HG02623 (cell line): Measurements from ENCODE around the gene CCSER1.
"Not testable (repeated sequence)": the region's sequence is repeated elsewhere in the genome, so short reads cannot be mapped to it uniquely, and the experiment has no call there.

Experiments used
- ATAC-seq: cut with Tn5 transposase; IDR thresholded peaks from one replicate; pipeline ENCODE4 v1.9.1; 2021; ENCODE audit warnings: moderate library complexity; ENCODE audit not compliant: unreplicated experiment

Gene CCSER1

DNA sequence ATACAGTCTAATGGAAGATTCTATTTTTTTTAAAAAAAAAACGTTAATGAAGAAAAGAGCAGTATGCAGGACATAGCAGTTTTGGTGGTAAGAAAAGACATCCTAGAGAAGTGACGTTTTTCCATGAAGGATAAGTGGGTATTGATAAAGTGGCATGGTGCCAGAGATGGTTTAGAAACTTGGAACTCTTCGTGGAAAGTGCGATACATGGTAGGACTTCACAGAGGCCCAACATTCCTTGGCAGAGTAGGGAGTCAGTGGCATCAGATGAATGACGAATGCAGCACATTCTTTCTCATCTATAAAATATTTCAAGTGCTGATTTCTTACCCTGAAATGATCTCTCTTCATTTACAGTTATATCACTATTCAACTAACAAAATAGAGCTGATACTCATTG, 298.7 kb downstream of the CCSER1 start:
- no peak for ATAC-seq

DNA sequence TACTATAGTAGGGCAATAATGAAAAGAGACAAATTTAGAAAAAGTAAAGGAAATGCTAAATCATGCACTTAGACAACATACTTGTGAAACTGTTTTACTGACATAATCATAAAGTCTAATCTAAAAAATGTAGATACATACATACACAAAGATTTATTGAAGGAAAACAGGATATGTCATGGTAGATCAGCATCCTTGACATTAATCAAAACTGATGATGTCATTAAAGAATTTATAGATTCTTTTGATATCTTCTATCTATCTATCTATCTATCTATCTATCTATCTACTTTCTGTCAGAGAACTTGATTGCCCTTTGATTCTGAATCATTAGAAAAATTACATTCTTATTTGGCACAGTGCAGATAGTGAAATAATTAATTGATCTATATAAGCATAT, 311.3 kb downstream of the CCSER1 start:
- ATAC-seq = no peak

DNA sequence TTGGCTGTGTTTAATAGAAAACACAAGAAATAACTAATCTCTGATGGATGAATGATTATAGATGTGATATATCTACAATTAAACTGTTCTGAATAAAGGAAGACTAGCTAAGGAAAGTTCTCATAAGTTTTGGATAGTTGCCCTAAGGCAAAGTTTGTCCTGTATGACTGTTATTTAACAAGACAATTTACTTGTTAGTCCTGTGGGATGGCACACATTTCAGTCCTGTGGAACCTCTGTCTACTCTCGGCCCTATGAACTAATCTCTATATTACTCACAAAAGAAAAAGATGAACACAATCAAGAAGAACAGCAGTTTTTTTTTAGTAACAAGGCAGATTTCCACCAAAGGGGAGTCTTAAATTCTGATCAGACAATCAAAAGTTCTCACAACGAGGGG, 314.6 kb downstream of the CCSER1 start:
- no peak for ATAC-seq

DNA sequence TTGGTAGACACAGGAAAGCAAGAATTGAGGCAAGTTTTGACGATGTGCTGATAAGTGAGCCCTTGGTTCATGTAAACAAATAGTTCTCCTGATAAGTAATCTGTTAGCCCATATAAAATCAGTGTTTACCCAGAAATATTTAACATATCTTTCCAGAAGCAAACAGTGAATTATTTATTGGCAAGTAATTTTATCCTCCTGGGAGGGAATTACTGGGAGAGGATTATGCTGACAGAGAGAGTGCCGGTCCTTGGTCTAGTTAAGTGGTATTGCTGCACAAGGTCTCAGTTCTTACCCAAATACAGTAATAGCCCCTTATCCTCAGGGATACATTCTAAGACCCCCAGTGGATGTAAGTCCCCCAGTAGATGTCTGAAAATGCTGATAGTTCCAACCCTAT, 315.4 kb downstream of the CCSER1 start:
- ATAC-seq = no peak

DNA sequence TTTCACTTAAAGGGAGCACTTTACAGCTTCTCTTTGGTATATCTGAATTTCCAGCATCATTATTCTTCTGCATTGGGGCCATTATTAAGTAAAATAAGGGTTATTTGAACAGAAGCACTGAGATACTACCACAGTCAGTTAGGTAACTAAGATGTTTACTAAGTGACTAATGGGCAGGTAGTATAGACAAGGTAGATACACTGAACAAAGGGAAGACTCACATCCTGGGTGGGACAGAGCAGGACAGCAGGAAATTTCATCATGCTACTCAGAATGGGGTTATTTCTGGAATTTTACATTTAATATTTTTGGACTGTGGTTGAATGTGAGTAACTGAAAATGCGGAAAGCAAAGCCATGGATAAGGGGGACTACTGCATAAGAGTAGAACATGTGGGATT, 316.0 kb downstream of the CCSER1 start:
- ATAC-seq = no peak

DNA sequence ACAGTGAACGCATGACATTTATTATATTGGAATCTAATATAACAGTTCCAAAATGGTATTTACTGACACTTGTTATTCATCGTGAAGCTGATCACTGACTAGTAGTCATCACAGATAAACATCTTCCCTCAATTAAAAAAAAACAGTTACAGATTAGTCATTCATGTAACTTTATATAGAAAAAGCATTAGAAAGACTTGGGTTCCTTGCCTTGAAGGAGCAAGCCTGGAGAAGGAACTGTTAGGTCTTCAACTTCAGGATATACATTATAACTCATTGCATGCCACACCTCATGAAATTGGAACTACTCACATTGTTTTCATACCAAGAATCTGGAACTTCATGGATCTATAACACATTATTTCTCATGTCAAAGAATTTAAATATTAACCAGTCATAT, 317.7 kb downstream of the CCSER1 start:
- no peak for ATAC-seq

DNA sequence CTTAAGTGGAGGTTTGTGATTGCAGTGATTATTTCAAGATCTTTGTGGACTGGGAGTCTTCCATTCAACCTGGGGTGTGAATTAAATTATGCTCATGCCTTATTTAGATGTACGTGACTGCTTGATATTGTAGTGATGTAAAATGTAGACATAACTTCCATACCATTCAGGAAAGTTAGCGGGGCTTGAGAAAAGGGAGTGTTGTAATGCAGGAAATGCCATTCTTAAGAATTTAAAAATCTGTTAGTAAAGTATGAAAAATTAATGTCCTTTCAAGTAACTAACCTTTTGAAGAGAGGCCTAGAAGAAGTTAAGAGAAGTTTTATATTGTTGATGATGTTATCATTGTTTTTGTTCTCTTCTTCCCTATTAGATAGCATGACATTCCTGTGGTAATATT, 318.2 kb downstream of the CCSER1 start:
- no peak for ATAC-seq

DNA sequence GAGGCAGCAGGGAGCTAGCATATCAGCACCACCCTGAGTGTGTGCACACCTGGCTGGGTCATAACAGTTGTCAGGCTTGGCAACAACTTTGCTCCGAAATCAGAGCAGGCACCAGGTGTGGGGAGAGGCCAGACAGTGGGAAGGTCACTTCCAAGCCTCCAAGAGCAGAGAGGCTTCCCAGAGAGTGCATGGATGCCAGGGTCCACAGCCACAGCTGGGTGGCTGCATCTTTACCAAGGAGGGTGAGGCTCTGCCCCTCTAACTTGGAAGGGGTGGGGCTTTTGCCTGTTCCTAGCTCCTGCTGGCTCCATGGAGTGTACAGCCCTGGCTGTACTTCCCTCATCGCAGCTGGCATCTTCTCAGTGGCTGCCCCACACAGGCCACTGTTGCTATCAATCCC, 322.4 kb downstream of the CCSER1 start:
- ATAC-seq = no peak

DNA sequence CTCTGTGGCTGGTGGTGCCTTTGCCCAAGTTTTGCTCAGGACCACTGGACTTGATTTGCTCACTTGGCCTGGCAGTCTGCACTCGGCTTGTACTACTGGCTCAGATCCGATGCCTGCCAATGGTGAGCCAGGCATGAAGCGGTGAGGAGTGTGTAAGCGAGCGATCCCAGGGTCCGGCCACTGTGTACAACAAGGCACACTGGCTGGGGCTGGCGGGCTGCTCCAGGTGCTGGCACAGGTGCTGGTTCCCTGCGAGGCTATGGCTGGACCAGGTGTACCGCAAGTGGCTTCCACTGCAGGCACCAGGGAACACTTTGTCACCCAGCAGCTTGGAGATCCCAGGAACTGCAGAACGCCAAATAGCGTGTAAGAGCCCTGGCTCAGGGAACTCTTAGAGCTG, 329.7 kb downstream of the CCSER1 start:
- ATAC-seq = no peak

DNA sequence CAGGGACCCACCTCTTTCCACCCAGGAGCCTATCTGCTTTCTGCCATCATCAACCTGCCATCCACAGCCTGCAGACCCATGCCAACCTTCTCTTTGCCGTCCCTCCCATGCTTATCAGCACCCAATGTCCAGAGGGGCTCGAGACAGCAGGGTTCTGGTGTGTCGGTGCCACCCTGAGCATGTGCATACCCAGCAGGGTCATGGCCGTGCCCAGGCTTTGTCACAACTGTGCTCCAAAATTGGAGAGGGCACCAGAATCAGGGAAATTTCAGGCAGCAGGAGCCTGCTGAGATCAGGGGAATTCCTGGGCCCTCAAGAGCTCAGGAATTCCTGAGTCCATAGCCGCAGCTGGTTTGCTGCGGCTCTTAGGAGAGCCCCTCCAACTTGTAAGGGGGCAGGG, 330.6 kb downstream of the CCSER1 start:
- ATAC-seq = no peak

DNA sequence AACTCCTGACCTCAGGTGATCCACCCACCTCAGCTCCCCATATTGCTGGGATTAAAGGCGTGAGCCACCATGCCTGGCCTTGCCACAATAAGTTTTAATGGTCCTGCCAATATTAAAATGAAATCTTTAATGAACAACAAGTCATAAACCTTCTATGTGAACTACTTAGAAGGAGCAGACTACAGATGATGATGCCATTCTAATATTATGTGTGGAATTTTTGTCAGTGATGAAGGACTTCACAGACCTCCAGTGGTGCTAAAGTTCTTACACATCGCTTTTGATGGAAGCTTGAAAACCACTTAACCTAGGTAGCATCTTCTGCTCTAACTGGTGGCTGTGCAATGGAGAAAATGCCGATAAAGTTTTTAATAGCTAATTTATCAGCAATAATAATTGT, 331.4 kb downstream of the CCSER1 start:
- no peak for ATAC-seq

DNA sequence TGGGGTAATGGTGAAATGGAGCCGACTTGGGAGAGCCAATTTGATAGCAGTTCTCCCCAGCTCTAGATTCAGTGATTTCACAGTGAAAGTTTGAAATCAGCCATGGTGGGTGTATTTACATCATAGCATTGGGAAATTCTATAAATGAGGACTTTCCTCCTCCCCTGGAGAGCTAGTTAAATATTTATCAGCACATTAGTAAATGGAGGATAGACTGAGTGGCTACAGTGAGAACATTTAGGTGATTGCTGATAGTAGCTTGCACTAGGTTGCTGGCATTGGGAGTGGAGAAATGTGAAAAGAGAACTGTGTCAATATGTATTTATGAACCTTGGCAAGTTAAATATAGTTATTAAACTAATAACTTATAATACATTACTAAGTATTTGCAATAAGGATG, 347.3 kb downstream of the CCSER1 start:
- ATAC-seq = no peak

DNA sequence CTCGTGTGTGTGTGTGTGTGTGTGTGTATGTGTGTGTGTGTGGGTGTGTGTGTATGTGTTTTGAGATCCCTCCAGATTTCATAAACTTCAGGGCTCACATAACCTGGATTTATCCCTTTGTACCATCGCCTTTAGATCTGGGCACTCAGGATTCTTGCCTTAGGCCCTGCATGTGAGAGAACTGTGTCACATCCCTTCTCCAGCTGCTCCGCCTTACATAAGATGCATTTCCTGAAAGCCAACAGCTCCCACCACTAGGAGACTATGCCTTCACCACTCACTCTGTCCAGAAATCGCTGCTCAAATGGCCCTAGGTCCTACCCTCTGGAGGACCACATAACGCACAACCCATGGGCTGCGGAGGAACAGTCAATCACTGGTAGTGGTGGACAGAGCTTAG, 348.8 kb downstream of the CCSER1 start:
- no peak for ATAC-seq

DNA sequence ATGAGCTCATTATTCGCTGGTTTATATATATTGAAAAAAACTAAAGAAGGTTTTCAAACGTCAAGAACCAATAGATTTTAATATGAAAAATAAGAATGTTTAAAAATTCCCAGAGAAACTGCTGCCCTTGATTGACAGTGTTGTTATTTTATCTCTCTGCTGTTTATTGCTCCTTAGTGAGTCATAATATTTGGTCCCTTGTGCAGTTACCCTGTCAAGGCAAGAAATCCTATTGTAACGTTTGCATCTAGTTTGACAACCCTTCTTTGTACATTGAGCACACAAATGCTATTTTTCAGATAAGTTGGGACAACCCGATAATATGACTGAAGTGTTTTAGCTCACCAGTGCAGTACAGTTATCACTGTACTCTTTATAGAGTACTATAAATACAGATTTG, 349.4 kb downstream of the CCSER1 start:
- ATAC-seq = no peak

DNA sequence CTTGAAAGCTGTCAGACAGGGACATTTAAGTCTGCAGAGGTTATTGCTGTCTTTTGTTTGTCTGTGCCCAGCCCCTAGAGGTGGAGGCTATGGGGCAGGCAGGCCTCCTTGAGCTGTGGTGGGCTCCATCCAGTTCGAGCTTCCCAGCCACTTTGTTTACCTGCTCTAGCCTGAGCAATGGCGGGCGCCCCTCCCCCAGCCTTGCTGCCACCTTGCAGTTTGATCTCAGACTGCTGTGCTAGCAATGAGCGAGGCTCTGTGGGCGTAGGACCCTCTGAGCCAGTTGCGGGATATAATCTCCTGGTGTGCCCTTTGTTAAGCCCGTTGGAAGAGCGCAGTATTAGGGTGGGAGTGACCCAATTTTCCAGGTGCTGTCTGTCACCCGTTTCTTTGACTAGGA, 357.7 kb downstream of the CCSER1 start:
- not testable (repeated sequence) for ATAC-seq

DNA sequence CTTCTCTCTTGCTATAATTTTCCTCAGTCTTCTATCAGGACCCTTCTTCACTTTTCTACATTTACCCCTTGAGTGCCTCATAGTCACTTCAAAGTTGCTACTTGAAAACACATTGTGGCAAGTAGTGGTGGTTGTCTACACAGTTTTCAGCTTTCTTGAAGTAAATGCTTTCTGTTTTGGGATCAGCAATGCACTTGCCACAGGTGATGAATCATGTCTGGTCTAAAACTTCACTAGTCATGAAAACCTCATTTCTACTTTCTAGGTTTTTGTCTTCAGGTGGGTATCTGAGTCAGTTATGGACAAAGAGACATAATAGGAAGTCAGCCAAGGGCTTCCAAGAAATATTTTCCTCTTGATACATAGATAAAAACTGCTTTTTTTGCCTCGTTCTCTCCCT, 359.2 kb downstream of the CCSER1 start:
- ATAC-seq = no peak

DNA sequence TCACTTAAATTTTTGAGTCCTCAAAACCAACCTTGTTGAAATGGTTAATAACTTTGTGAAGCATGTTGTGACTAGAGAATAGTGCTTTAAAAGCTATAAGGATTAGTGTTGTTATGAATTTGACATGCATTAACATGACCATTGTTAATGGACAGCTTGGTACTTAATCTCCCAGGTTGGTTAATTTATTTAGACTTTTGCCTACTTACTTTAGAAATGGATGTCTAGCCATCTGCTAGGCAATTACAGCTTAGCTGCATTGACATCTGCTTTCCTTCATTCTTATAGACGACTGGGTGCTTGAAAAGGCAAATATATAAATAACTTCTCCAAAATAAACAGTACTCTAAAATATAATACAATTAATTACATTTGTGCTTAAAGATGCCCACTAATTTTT, 368.0 kb downstream of the CCSER1 start:
- no peak for ATAC-seq

DNA sequence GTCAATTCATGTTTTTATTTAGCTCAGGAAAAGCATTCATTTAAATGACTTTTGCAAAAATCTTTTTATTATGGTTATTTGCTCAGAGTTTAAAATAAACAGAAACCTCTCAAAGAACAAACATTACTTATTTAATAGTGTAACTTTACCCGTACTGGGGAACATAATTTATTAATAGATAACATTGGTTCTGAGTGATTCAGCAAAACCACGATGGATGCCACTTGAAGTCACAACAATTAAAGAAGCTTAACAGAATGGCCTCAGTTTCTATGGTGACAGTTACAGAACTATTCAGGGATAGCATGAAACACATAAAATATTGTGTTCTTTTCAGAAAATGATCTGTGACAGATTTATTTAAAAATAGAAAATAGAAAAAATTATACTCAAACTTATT, 368.7 kb downstream of the CCSER1 start:
- ATAC-seq = no peak

DNA sequence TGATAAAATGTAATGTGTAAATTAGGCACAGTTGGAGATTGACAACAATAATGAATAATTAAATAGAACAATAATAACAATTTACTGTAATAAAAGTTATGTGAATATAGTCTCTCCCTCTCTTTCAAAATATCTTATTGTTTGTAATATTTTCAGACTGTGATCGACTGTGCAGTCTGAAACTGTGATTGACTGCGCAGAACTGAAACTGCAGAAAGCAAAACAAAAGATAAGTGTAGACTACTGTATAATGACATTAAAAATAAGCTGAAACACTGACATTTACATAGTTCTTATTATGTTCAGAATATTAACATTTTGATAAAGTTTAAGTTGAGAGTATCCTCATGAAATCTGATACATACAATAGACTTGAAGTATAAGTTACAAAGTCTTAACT, 371.0 kb downstream of the CCSER1 start:
- ATAC-seq = no peak

DNA sequence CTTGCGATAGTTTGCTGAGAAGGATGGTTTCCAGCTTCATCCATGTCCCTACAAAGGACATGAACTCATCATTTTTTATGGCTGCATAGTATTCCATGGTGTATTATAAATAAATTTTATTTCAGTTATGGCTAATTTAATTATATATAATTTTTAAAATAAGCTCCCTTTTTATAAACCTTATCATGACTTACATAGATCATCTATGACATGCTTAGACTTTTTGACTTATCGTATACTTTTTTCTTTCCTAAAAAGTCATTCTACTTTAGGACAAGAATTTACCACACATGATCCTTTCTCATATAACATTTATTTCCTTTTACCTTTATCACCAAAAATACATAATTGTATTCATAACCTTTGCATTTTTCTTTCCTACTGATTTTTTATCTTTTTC, 376.5 kb downstream of the CCSER1 start:
- no peak for ATAC-seq

DNA sequence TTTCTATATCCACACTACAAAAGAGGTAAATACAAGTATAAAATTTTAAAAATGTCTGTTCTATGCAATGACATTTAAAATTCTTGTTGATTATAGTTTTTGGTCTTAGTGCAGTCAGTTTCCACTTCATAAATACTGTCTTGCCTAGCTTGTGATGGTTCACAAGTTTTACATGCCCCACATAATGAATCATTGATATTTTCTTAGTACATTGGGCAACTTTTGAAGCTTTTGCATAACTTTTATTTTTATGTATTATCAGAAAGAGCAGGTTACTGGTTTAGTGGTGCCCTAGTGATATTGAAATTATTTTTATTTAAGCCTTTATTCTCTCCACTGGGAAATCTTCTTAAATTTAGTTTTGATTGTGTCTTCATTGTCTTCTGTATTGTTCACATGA, 388.0 kb downstream of the CCSER1 start:
- ATAC-seq = no peak

DNA sequence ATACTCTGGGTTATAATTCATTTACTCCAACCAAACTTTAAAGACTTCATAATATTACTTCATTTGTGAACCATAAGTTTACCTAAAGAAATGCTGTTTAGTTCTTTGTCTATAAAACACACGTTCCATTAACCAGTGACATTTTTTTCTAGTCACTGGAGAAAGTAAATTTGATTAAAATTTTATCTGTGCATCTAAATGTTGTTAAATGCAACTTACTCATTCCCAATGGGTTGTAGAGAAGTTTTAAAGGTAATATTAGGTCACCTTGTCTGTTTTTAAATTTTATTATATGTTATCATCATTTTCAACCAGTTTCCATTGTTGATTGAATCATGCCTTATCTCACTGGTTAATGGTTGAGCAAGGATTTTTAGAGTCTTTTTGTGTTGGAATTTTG, 401.4 kb downstream of the CCSER1 start:
- ATAC-seq = no peak

DNA sequence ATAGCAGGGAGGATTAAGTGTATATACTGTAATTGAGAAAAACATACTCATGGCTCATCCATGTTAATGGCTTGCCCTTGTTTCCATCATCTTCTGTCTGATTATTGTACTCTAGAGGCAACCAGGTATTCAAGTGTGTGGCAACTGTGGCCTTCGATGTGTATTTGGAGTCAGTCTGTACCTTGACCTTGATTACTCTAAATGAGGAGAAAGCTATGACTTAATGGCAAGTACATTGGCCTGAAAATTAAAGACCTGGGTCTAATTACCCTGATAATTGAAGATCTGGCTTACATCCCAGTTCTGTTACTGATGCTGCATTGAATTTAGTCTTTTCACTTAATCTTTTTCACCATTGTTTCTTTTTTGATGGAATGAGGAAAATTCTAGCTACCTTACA, 409.2 kb downstream of the CCSER1 start:
- no peak for ATAC-seq

DNA sequence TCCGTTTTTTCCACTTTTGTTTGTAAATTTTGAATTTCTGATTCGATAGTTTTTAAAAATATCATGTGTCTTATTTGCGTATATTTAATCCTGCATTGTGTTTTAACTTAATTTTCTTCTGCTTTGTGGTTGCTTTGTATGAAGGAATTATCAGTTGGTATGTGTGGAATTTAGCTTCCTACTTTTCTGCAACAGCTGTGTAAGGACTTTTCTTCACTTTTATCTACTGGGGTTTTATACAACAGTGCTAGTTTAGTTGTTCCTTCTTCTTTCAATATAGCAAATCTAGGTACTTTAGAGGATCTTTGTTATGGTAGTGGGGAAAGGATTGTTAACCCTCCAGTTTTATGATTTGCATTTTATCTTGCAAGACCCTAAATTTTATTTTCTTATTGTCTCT, 410.3 kb downstream of the CCSER1 start:
- ATAC-seq = no peak
